Endodermal cell (in vitro differentiated cells): Measurements from ENCODE around the gene CD276. TPM values are rescaled to one million over a fixed set of nuclear protein-coding genes. Genes with fewer than 3 reads are reported as not detected.
A peak's percentile ranks its signal among the peaks of the same experiment; 100 is the strongest.
"Not testable (repeated sequence)": the region's sequence is repeated elsewhere in the genome, so short reads cannot be mapped to it uniquely, and the experiment has no call there.

Experiments used
- DNase-seq: peaks from one replicate; pipeline ENCODE4 v3.0.0-alpha.2; 2017
- H3K27ac ChIP-seq: 2 replicates; pipeline ENCODE4 v1.5.1; 2013; ENCODE audit warnings: mild to moderate bottlenecking, low read depth, low read length, moderate library complexity
- H3K27me3 ChIP-seq: 2 replicates; pipeline ENCODE4 v1.6.1; 2013; ENCODE audit warnings: mild to moderate bottlenecking, low read length, moderate library complexity; ENCODE audit not compliant: insufficient read depth, control insufficient read depth, poor library complexity, severe bottlenecking
- H3K36me3 ChIP-seq: 2 replicates; pipeline ENCODE4 v1.7.0; 2013; ENCODE audit warnings: mild to moderate bottlenecking, low read length, moderate library complexity; ENCODE audit not compliant: control insufficient read depth, insufficient read depth
- H3K4me1 ChIP-seq: one replicate; pipeline ENCODE4 v1.7.0; 2013; ENCODE audit warnings: low read length; ENCODE audit not compliant: control insufficient read depth, insufficient read depth
- H3K4me3 ChIP-seq: 2 replicates; pipeline ENCODE4 v1.5.1; 2013; ENCODE audit warnings: mild to moderate bottlenecking, low read length, moderate library complexity
- H3K9ac ChIP-seq: 2 replicates; pipeline ENCODE4 v1.6.1; 2013; ENCODE audit warnings: mild to moderate bottlenecking, low read length, moderate library complexity; ENCODE audit not compliant: poor library complexity, severe bottlenecking; ENCODE audit errors: extremely low read depth
- H3K9me3 ChIP-seq: 2 replicates; pipeline ENCODE4 v1.6.1; 2013; ENCODE audit warnings: mild to moderate bottlenecking, low read length, moderate library complexity; ENCODE audit not compliant: control insufficient read depth
- H3K27ac Mint-ChIP-seq: 2 replicates; pipeline ENCODE4 v1.8.0; 2020; ENCODE audit warnings: mixed read lengths
- H3K27me3 Mint-ChIP-seq: 2 replicates; pipeline ENCODE4 v1.8.0; 2021; ENCODE audit warnings: mild to moderate bottlenecking, mixed read lengths; ENCODE audit not compliant: insufficient read depth
- H3K36me3 Mint-ChIP-seq: 2 replicates; pipeline ENCODE4 v1.8.0; 2020; ENCODE audit warnings: low read depth, mixed read lengths
- H3K4me1 Mint-ChIP-seq: 2 replicates; pipeline ENCODE4 v1.8.0; 2020; ENCODE audit warnings: mixed read lengths
- H3K4me3 Mint-ChIP-seq: 2 replicates; pipeline ENCODE4 v1.8.0; 2020; ENCODE audit warnings: mild to moderate bottlenecking, moderate library complexity, mixed read lengths
- H3K9me3 Mint-ChIP-seq: 2 replicates; pipeline ENCODE4 v1.8.0; 2020; ENCODE audit warnings: mild to moderate bottlenecking, mixed read lengths
- WGBS, 2 experiments: methylation state at CpG; one replicate each; pipeline versions ENCODE4 v1.1.5 to v1.1.7; 2013; ENCODE audit warnings: missing lambda C conversion rate in 2 of 2, mixed read lengths in 1 of 2; ENCODE audit not compliant: insufficient coverage in 1 of 2, insufficient read length in 1 of 2; 5-methylcytosine and 5-hydroxymethylcytosine counted together
- long read RNA-seq, 4 experiments: library from polyadenylated mRNA in 2 of 4; library from RNA in 1 of 4; library from capped mRNA in 1 of 4; stranded (forward) in 3 of 4; unstranded in 1 of 4; transcript quantifications; one replicate each; pipeline ENCODE4 v2.0.0, GENCODE V29; 2020 to 2021; ENCODE audit warnings: inconsistent platforms in 1 of 4
- polyA plus RNA-seq, 2 experiments: library from polyadenylated mRNA; stranded (reverse); fragments of 50-300 nt; gene quantifications; one replicate each; pipeline ENCODE4 v1.2.3, GENCODE V29; 2013
- total RNA-seq, 2 donors: library from RNA; stranded (reverse); fragmentation: NEBNext Ultra II Directional in 1 of 2; extraction: Animal tissue kit (Norgen Biotek cat#: 25700) in 1 of 2; gene quantifications; 2 replicates in 1 of 2; 3 replicates in 1 of 2; pipeline ENCODE4 v1.2.1, GENCODE V29; 2021
- TF ChIP-seq, protein P1 (sequence below): fragments of 200-600 bp; sonication (generic); conservative IDR thresholded peaks from 2 replicates; pipeline ENCODE4 v1.5.0; 2021; ENCODE audit warnings: antibody characterized with exemption, mild to moderate bottlenecking

The CD276 gene
- total RNA-seq: 100 to 1,000 TPM; 122 to 133 TPM
- 170 TPM for polyA plus RNA-seq (2013, experiment 1 of 2)
- polyA plus RNA-seq (2013, experiment 2 of 2): 168 TPM
- long read RNA-seq, experiment 1, transcript CD276-202 (10 exons, 3,469 nt): major isoform, 17 of 76 reads
- long read RNA-seq, experiment 1, partial matches to known transcripts: 50 of 76 reads
- long read RNA-seq, experiment 1, other reads (novel, unspliced or antisense): 7 of 76 reads
- long read RNA-seq, experiment 2, transcript CD276-202 (10 exons, 3,469 nt): major isoform, 212 of 274 reads
- long read RNA-seq, experiment 2, transcript CD276-203 (9 exons, 2,439 nt): minor isoform, 6 of 274 reads
- long read RNA-seq, experiment 2, partial matches to known transcripts: 35 of 274 reads
- long read RNA-seq, experiment 2, other reads (novel, unspliced or antisense): 20 of 274 reads
- long read RNA-seq, experiment 3, transcript CD276-202 (10 exons, 3,469 nt): major isoform, 160 of 205 reads
- long read RNA-seq, experiment 3, partial matches to known transcripts: 13 of 205 reads
- long read RNA-seq, experiment 3, other reads (novel, unspliced or antisense): 26 of 205 reads
- long read RNA-seq, experiment 4, partial matches to known transcripts: 1 of 4 reads
- long read RNA-seq, experiment 4, other reads (novel, unspliced or antisense): 2 of 4 reads

DNA sequence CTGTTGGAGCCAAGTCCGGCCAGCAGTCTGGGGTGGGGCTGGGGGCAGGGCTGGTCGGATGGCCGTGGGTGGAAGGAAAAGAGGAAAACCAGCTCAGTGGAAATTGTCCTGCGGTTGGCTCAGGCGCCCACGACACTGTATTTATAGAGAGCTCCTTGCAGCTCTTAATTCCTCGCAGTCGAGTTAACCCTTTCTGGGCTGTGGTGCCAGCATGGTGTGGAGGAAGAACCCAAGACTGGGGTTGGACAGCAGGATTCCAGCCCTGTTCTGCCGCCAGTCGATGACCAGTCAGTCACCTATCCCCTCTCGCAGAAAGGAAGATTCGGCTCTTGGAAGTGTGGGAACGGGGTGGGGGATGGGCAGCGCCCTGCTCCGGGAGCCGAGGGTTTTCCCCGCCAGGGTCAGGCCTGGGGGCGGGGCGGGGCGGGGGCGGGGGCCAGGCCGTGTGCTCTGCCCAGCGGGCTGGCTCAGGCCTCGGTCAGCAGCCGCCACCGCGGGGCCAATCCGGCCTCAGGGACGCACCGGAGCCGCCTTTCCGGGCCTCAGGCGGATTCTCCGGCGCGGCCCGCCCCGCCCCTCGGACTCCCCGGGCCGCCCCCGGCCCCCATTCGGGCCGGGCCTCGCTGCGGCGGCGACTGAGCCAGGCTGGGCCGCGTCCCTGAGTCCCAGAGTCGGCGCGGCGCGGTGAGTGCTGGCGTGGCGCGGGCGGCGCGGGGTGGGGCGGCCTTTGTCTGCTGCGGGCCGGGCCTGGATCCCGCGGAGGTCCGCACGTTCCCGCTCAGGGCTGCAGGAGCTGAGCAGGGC, at the start of gene CD276:
TSS of gene CD276 (plus strand) at position 607 of the 804 bp plus-strand sequence. CDS start 15,257 bp downstream, outside the sequence.
- Mint-ChIP-seq H3K27ac (peak within 1 kb of the TSS; percentile 92), H3K9me3 (no peaks in the 10 kb centered on the region), H3K4me3 (peak within 1 kb of the TSS; percentile 83), H3K4me1 (peaks cover 17% of the 10 kb centered on the region), H3K27me3 (peaks cover 22% of the 10 kb centered on the region), H3K36me3 (no peaks in the 10 kb centered on the region)
- H3K27me3 ChIP-seq: peaks cover 28% of the 10 kb centered on the region
- H3K27ac ChIP-seq: peak within 1 kb of the TSS; percentile 90
- TF ChIP-seq, protein P1, sequence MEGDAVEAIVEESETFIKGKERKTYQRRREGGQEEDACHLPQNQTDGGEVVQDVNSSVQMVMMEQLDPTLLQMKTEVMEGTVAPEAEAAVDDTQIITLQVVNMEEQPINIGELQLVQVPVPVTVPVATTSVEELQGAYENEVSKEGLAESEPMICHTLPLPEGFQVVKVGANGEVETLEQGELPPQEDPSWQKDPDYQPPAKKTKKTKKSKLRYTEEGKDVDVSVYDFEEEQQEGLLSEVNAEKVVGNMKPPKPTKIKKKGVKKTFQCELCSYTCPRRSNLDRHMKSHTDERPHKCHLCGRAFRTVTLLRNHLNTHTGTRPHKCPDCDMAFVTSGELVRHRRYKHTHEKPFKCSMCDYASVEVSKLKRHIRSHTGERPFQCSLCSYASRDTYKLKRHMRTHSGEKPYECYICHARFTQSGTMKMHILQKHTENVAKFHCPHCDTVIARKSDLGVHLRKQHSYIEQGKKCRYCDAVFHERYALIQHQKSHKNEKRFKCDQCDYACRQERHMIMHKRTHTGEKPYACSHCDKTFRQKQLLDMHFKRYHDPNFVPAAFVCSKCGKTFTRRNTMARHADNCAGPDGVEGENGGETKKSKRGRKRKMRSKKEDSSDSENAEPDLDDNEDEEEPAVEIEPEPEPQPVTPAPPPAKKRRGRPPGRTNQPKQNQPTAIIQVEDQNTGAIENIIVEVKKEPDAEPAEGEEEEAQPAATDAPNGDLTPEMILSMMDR: no peak
- H3K4me3 ChIP-seq: peak within 1 kb of the TSS; percentile 88
- peaks cover 4% of the 10 kb centered on the region for H3K4me1 ChIP-seq
- no peaks in the 10 kb centered on the region for H3K9me3 ChIP-seq
- 1% methylated on average over 10 to 69 of the region's 69 CpGs for WGBS, 2 experiments
- peak; percentile 91 for DNase-seq
- H3K36me3 ChIP-seq: no peaks in the 10 kb centered on the region
- peak within 1 kb of the TSS; percentile 77 for H3K9ac ChIP-seq

DNA sequence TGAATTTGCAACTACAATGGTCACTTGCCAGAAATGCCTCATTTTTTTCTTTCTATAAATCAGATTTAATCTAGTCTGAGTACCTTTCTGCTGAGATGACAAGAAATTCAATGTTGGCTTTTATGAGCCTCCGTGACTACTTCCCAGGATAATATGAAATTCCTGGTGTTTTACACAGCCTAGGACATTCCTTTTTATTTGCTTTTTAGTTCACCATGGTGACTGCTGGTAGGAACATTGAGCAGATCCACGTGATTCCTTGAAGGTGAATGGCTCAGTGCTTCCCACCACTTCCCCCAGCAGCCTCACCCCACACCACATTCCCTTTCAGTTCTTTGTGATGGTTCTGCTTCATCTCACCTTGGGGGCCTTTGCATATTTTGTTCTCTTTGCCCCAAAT, 46.7 kb upstream of the CD276 start:
- no peak for DNase-seq
- 75 to 78% methylated on average over 1 to 2 of the region's 2 CpGs for WGBS, 2 experiments
- Mint-ChIP-seq H3K36me3 (no peaks in the 10 kb centered on the region), H3K4me3 (no peak overlapping the region), H3K27me3 (peaks cover 13% of the 10 kb centered on the region), H3K9me3 (peaks cover 8% of the 10 kb centered on the region), H3K27ac (no peak overlapping the region), H3K4me1 (peaks cover 4% of the 10 kb centered on the region)
- Histone ChIP-seq H3K36me3 (no peaks in the 10 kb centered on the region), H3K9me3 (peaks cover 8% of the 10 kb centered on the region), H3K9ac (no peak overlapping the region), H3K27ac (no peak overlapping the region), H3K27me3 (no peaks in the 10 kb centered on the region), H3K4me1 (no peaks in the 10 kb centered on the region), H3K4me3 (no peak overlapping the region)
- TF ChIP-seq, protein P1: no peak

DNA sequence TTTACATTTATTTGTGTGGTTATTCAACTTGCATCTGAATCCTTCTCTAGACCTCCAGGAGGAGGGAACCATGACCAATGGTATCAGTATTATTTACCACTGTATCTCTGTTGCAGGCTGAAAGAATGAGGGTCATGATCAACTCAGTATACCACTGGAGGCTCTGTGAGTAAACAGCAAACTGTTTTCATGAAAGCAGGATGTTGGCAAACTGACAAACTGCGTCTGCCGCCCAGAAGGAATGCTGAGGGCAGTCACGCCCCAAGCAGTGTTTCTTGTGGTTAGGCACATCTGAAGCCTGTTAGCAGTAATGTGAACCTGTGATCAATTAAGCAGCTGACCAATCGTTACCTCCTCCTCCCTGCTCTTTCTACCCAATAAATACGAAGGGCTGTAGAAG, 44.7 kb upstream of the CD276 start:
- H3K4me3 Mint-ChIP-seq, DNase-seq, H3K27ac Mint-ChIP-seq, H3K9me3 ChIP-seq, H3K27me3 ChIP-seq, H3K9ac ChIP-seq, H3K4me1 Mint-ChIP-seq, H3K9me3 Mint-ChIP-seq, H3K27ac ChIP-seq, H3K4me3 ChIP-seq, H3K36me3 Mint-ChIP-seq, H3K4me1 ChIP-seq, H3K36me3 ChIP-seq: not testable (repeated sequence)
- WGBS, 2 experiments: 88 to 93% methylated on average over 3 to 5 of the region's 5 CpGs
- H3K27me3 Mint-ChIP-seq: peaks cover 13% of the 10 kb centered on the region
